Loucy (cell line): ENCODE data around the gene ROPN1B.
"Not testable (repeated sequence)": the region's sequence is repeated elsewhere in the genome, so short reads cannot be mapped to it uniquely, and the experiment has no call there.

Experiments used
- CTCF ChIP-seq: fragments of 200-600 bp; sonication (generic); conservative IDR thresholded peaks from 2 replicates; pipeline ENCODE4 v1.5.1; 2014; ENCODE audit warnings: mild to moderate bottlenecking, antibody characterized with exemption, low read length
- EZH2phosphoT487 ChIP-seq: fragments of 200-600 bp; IDR thresholded peaks from 2 replicates; pipeline ENCODE4 v1.6.1; 2018; ENCODE audit warnings: antibody characterized with exemption, mild to moderate bottlenecking, moderate library complexity, borderline replicate concordance

DNA sequence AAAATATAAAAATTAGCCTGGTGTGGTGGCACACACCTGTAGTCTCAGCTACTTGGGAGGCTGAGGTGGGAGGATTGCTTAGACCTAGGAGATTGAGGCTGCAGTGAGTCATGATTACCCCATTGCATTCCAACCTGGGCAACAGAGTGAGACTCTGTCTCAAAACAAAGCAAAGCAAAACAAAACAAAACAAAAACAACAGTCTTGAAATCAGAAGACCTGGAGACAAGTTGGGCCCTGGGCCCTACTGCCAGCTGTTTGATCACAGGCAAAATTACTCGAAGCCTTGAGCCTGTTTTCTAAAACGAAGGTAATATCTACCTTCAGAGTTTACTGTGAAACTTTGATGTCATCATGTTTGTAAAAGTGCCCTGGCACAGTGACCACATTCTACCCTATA lies 857 bp upstream of the ROPN1B start:
- not testable (repeated sequence) for TF ChIP-seq CTCF, EZH2phosphoT487
